Neural cell (in vitro differentiated cells): ENCODE results near the gene STKLD1. TPM values are rescaled to one million over a fixed set of nuclear protein-coding genes. Genes with fewer than 3 reads are reported as not detected.
"Not testable (repeated sequence)": the region's sequence is repeated elsewhere in the genome, so short reads cannot be mapped to it uniquely, and the experiment has no call there.

Experiments used
- H2AFZ ChIP-seq: fragments of 200-600, 300-800 bp; sonication (generic), shearing (Covaris generic); 2 replicates; pipeline ENCODE4 v1.6.0; 2014; ENCODE audit warnings: low read depth, mild to moderate bottlenecking, antibody characterized with exemption, low read length, moderate library complexity
- H3F3A ChIP-seq: fragments of 200-600 bp; shearing (Covaris generic); 2 replicates; pipeline ENCODE4 v1.6.1; 2016; ENCODE audit warnings: mild to moderate bottlenecking, moderate library complexity, mixed read lengths, antibody characterized with exemption, low read length; ENCODE audit not compliant: insufficient read depth, poor library complexity, severe bottlenecking
- H3K27ac ChIP-seq: fragments of 200-600, 300-800 bp; sonication (generic), shearing (Covaris generic); 2 replicates; pipeline ENCODE4 v1.5.1; 2014; ENCODE audit warnings: mild to moderate bottlenecking, low read length, moderate library complexity
- H3K27me3 ChIP-seq: fragments of 300-800, 200-600 bp; sonication (generic), shearing (Covaris generic); 2 replicates; pipeline ENCODE4 v1.6.0; 2014; ENCODE audit warnings: mild to moderate bottlenecking, low read depth, low read length, moderate library complexity; ENCODE audit not compliant: insufficient read depth
- H3K36me3 ChIP-seq: fragments of 300-800, 200-600 bp; sonication (generic), shearing (Covaris generic); 2 replicates; pipeline ENCODE4 v1.5.1; 2014; ENCODE audit warnings: mild to moderate bottlenecking, antibody characterized with exemption, low read length, moderate library complexity; ENCODE audit not compliant: insufficient read depth
- H3K4me2 ChIP-seq: fragments of 300-800, 200-600 bp; sonication (generic), shearing (Covaris generic); 2 replicates; pipeline ENCODE4 v1.6.0; 2014; ENCODE audit warnings: mild to moderate bottlenecking, low read length
- H3K4me3 ChIP-seq: fragments of 300-800, 200-600 bp; sonication (generic), shearing (Covaris generic); 2 replicates; pipeline ENCODE4 v1.5.1; 2014; ENCODE audit warnings: mild to moderate bottlenecking, low read length, moderate library complexity
- H3K79me2 ChIP-seq: fragments of 200-600 bp; shearing (Covaris generic); replicated peaks from 2 replicates; pipeline ENCODE4 v1.6.0; 2014; ENCODE audit warnings: mild to moderate bottlenecking, low read length, moderate library complexity; ENCODE audit not compliant: insufficient read depth
- H3K9ac ChIP-seq: fragments of 300-800, 200-600 bp; sonication (generic), shearing (Covaris generic); 2 replicates; pipeline ENCODE4 v1.6.1; 2016; ENCODE audit warnings: mild to moderate bottlenecking, low read length, mixed read lengths
- H3K9me2 ChIP-seq: fragments of 200-600 bp; shearing (Covaris generic); 2 replicates; pipeline ENCODE4 v1.6.1; 2016; ENCODE audit warnings: mild to moderate bottlenecking, low read length, mixed read lengths; ENCODE audit not compliant: insufficient read depth
- H3K9me3 ChIP-seq: fragments of 200-600, 300-800 bp; sonication (generic), shearing (Covaris generic); 2 replicates; pipeline ENCODE4 v1.6.1; 2016; ENCODE audit warnings: mild to moderate bottlenecking, mixed run types, low read length, moderate library complexity, mixed read lengths
- H4K20me1 ChIP-seq: fragments of 200-600 bp; shearing (Covaris generic); 2 replicates; pipeline ENCODE4 v1.6.1; 2016; ENCODE audit warnings: mild to moderate bottlenecking, mixed run types; ENCODE audit not compliant: insufficient read depth
- EP300 ChIP-seq: fragments of 450-650 bp; conservative IDR thresholded peaks from 2 replicates; pipeline ENCODE4 v1.6.1; 2014; ENCODE audit warnings: antibody characterized with exemption, mild to moderate bottlenecking, moderate library complexity; ENCODE audit not compliant: poor library complexity, severe bottlenecking
- EZH2 ChIP-seq: fragments of 200-600, 300-800 bp; shearing (Covaris generic), sonication (generic); IDR thresholded peaks from 2 replicates; pipeline ENCODE4 v1.6.1; 2014; ENCODE audit warnings: antibody characterized with exemption, low read length, borderline replicate concordance, mild to moderate bottlenecking; ENCODE audit not compliant: insufficient read depth, poor library complexity, severe bottlenecking
- MXI1 ChIP-seq: fragments of 450-650 bp; conservative IDR thresholded peaks from 2 replicates; pipeline ENCODE4 v1.6.1; 2014; ENCODE audit warnings: antibody characterized with exemption, mild to moderate bottlenecking; ENCODE audit not compliant: poor library complexity, severe bottlenecking
- POLR2AphosphoS5 ChIP-seq: IDR thresholded peaks from 2 replicates; pipeline ENCODE4 v1.6.1; 2012
- RAD21 ChIP-seq: fragments of 450-650 bp; conservative IDR thresholded peaks from 2 replicates; pipeline ENCODE4 v1.6.1; 2014; ENCODE audit warnings: antibody characterized with exemption, mild to moderate bottlenecking, moderate library complexity
- SMC3 ChIP-seq: fragments of 450-650 bp; conservative IDR thresholded peaks from 2 replicates; pipeline ENCODE4 v1.6.1; 2014; ENCODE audit warnings: antibody characterized with exemption, mild to moderate bottlenecking, moderate library complexity; ENCODE audit not compliant: poor library complexity
- TAF1 ChIP-seq: IDR thresholded peaks from 2 replicates; pipeline ENCODE4 v1.6.1; 2012; ENCODE audit warnings: low read depth
- polyA plus RNA-seq: library from polyadenylated mRNA; depleted of rRNA; stranded (reverse); fragments of >200 nt; gene quantifications from 2 replicates; pipeline ENCODE4 v1.2.3, GENCODE V29; 2014
- TF ChIP-seq, protein P1 (sequence below): IDR thresholded peaks from 2 replicates; pipeline ENCODE4 v1.6.1; 2012; ENCODE audit warnings: borderline replicate concordance
- TF ChIP-seq, protein P2 (sequence below): fragments of 450-650 bp; IDR thresholded peaks from 2 replicates; pipeline ENCODE4 v1.5.1; 2014; ENCODE audit warnings: antibody characterized with exemption, mild to moderate bottlenecking, moderate library complexity; ENCODE audit not compliant: poor library complexity, severe bottlenecking

STKLD1 gene
- polyA plus RNA-seq, 1 donor from 2014 or later = 1.1 TPM

DNA sequence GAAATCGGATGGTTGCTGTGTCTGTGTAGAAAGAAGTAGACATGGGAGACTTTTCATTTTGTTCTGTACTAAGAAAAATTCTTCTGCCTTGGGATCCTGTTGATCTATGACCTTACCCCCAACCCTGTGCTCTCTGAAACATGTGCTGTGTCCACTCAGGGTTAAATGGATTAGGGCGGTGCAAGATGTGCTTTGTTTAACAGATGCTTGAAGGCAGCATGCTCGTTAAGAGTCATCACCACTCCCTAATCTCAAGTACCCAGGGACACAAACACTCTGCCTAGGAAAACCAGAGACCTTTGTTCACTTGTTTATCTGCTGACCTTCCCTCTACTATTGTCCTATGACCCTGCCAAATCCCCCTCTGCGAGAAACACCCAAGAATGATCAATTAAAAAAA is 15.3 kb downstream of the STKLD1 start:
- not testable (repeated sequence) for H3K36me3 ChIP-seq, H3K27me3 ChIP-seq, H3K9ac ChIP-seq, H3K27ac ChIP-seq, H3K79me2 ChIP-seq, H4K20me1 ChIP-seq, H3K4me3 ChIP-seq, H2AFZ ChIP-seq, H3K4me2 ChIP-seq, H3F3A ChIP-seq, H3K9me2 ChIP-seq, H3K9me3 ChIP-seq

DNA sequence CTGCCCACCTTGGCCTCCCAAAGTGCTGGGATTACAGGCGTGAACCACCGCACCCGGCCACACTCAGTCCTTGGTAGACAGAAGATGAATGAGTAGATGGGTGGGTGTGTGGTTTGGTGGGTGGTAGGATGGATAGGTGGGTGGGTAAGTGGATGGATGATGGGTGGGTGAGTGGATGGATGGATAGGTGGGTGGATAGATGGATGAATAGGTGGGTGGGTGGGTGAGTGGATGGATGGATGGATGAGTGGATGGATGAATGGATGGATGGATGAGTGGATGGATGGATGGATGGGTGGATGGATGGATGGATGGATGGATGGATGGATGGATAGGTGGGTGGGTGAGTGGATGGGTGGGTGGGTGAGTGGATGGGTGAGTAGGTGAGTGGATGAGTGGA is 16.1 kb downstream of the STKLD1 start:
- not testable (repeated sequence) for H4K20me1 ChIP-seq, H3F3A ChIP-seq, H2AFZ ChIP-seq, H3K27ac ChIP-seq, H3K4me3 ChIP-seq, H3K27me3 ChIP-seq, H3K9me2 ChIP-seq, H3K79me2 ChIP-seq, H3K4me2 ChIP-seq, H3K9me3 ChIP-seq, H3K36me3 ChIP-seq, H3K9ac ChIP-seq

DNA sequence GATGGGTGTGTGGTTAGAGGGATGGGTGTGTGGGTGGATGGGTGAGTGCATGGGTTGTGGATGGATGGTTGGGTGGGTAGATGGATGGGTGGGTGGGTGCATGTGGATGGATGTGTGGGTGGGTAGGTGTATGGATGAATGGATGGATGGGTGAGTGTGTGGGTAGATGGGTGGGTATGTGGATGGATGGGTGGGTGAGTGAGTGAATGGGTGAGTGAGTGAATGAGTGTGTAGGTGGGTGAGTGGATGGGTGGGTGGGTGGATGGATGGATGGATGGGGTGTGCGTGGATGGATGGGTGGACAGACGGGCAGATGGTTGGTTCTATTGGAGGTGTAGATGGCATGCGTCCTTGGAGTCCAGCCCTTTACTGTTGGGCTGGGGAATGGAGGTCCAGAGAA is 17.2 kb downstream of the STKLD1 start:
- Histone ChIP-seq H3K9me3 (no peaks in the 10 kb centered on the region), H3K36me3 (no peaks in the 10 kb centered on the region), H4K20me1 (no peaks in the 10 kb centered on the region), H2AFZ (no peak overlapping the region), H3K27me3 (no peaks in the 10 kb centered on the region), H3K4me2 (no peak overlapping the region), H3K4me3 (no peak overlapping the region), H3K9me2 (no peaks in the 10 kb centered on the region), H3F3A (no peaks in the 10 kb centered on the region), H3K27ac (no peak overlapping the region), H3K79me2 (no peaks in the 10 kb centered on the region), H3K9ac (no peak overlapping the region)
- TF ChIP-seq, protein P1, sequence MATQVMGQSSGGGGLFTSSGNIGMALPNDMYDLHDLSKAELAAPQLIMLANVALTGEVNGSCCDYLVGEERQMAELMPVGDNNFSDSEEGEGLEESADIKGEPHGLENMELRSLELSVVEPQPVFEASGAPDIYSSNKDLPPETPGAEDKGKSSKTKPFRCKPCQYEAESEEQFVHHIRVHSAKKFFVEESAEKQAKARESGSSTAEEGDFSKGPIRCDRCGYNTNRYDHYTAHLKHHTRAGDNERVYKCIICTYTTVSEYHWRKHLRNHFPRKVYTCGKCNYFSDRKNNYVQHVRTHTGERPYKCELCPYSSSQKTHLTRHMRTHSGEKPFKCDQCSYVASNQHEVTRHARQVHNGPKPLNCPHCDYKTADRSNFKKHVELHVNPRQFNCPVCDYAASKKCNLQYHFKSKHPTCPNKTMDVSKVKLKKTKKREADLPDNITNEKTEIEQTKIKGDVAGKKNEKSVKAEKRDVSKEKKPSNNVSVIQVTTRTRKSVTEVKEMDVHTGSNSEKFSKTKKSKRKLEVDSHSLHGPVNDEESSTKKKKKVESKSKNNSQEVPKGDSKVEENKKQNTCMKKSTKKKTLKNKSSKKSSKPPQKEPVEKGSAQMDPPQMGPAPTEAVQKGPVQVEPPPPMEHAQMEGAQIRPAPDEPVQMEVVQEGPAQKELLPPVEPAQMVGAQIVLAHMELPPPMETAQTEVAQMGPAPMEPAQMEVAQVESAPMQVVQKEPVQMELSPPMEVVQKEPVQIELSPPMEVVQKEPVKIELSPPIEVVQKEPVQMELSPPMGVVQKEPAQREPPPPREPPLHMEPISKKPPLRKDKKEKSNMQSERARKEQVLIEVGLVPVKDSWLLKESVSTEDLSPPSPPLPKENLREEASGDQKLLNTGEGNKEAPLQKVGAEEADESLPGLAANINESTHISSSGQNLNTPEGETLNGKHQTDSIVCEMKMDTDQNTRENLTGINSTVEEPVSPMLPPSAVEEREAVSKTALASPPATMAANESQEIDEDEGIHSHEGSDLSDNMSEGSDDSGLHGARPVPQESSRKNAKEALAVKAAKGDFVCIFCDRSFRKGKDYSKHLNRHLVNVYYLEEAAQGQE = no peak
- no peak for TF ChIP-seq SMC3
- TF ChIP-seq, protein P2, sequence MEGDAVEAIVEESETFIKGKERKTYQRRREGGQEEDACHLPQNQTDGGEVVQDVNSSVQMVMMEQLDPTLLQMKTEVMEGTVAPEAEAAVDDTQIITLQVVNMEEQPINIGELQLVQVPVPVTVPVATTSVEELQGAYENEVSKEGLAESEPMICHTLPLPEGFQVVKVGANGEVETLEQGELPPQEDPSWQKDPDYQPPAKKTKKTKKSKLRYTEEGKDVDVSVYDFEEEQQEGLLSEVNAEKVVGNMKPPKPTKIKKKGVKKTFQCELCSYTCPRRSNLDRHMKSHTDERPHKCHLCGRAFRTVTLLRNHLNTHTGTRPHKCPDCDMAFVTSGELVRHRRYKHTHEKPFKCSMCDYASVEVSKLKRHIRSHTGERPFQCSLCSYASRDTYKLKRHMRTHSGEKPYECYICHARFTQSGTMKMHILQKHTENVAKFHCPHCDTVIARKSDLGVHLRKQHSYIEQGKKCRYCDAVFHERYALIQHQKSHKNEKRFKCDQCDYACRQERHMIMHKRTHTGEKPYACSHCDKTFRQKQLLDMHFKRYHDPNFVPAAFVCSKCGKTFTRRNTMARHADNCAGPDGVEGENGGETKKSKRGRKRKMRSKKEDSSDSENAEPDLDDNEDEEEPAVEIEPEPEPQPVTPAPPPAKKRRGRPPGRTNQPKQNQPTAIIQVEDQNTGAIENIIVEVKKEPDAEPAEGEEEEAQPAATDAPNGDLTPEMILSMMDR = no peak
- TF ChIP-seq MXI1 = no peak
- TF ChIP-seq EP300 = no peak
- TF ChIP-seq RAD21 = no peak
- no peak for TF ChIP-seq POLR2AphosphoS5
- no peak for TF ChIP-seq TAF1
- TF ChIP-seq EZH2 = no peak
